HAP-1 (cell line): ENCODE data around the gene NOVA1.
"Not testable (repeated sequence)": the region's sequence is repeated elsewhere in the genome, so short reads cannot be mapped to it uniquely, and the experiment has no call there.

Experiments used
- DNase-seq, 2 experiments: peaks; one replicate each; pipeline ENCODE4 v3.0.0-alpha.2; 2016 to 2020; ENCODE audit warnings: low spot score in 2 of 2
- H3K27me3 ChIP-seq: fragments of 250-450 bp; sonication (Bioruptor Pico); 2 replicates; pipeline ENCODE4 v1.5.1; 2020; ENCODE audit warnings: low read depth, mild to moderate bottlenecking, moderate library complexity
- H3K36me3 ChIP-seq: fragments of 250-450 bp; sonication (Bioruptor Pico); replicated peaks from 2 replicates; pipeline ENCODE4 v1.5.1; 2020; ENCODE audit warnings: mild to moderate bottlenecking
- H3K4me1 ChIP-seq: fragments of 250-450 bp; sonication (Bioruptor Pico); 2 replicates; pipeline ENCODE4 v1.5.1; 2020; ENCODE audit warnings: mild to moderate bottlenecking
- H3K4me3 ChIP-seq: fragments of 250-450 bp; sonication (Bioruptor Pico); 2 replicates; pipeline ENCODE4 v1.5.1; 2020; ENCODE audit warnings: mild to moderate bottlenecking, moderate library complexity
- H3K9me3 ChIP-seq: fragments of 250-450 bp; sonication (Bioruptor Pico); 2 replicates; pipeline ENCODE4 v1.5.1; 2020; ENCODE audit warnings: mild to moderate bottlenecking, moderate library complexity
- in situ Hi-C: fragments of 300-500 bp; cut with MboI; formaldehyde crosslinking; loops from 3 replicates; pipeline ENCODE4 v1.14.3; 2020; ENCODE audit warnings: low sequenced_read_pairs, inconsistent platforms, mixed read lengths

NOVA1 gene, protein sequence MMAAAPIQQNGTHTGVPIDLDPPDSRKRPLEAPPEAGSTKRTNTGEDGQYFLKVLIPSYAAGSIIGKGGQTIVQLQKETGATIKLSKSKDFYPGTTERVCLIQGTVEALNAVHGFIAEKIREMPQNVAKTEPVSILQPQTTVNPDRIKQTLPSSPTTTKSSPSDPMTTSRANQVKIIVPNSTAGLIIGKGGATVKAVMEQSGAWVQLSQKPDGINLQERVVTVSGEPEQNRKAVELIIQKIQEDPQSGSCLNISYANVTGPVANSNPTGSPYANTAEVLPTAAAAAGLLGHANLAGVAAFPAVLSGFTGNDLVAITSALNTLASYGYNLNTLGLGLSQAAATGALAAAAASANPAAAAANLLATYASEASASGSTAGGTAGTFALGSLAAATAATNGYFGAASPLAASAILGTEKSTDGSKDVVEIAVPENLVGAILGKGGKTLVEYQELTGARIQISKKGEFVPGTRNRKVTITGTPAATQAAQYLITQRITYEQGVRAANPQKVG

DNA sequence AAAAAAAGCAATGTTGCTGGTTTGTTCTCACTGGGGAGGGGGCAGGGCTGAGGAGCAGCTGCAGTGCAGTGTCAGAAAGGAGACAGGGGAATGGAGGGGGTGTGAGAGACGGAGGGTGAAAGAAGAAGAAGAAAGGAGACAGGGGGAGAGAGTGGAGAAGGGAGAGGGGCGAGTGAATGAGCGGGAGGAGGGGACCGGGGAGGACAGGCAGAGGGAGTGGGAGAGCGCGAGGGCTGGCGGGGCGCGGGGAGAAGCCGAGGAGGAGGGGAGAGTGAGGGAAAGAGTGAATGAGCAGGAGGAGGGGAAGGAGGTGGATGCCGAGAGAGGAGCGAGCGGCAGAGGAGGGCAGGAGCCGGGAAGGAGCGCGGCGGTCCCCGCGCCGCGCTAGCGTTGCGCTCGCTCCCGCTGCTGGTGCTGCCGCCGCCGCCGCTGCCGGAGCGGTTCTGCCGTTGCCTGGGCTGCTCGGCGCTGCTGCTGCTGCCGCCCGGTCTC is at the start of gene NOVA1:
Gene NOVA1, minus strand, starts transcription at position 445 of the 492 bp plus-strand sequence. CDS start 597 bp downstream, outside the sequence.
- in situ Hi-C loops, result loop anchor here (25.0 kb wide), 1 partner anchor 90 kb away; no protein-coding TSS in a partner anchor
- Histone ChIP-seq H3K4me1 (peaks cover 24% of the 10 kb centered on the region), H3K4me3 (peak within 1 kb of the TSS; percentile 69), H3K9me3 (no peaks in the 10 kb centered on the region), H3K27me3 (no peaks in the 10 kb centered on the region), H3K36me3 (no peaks in the 10 kb centered on the region)
- peak in 1 of 2 experiments; percentile 73 for DNase-seq

DNA sequence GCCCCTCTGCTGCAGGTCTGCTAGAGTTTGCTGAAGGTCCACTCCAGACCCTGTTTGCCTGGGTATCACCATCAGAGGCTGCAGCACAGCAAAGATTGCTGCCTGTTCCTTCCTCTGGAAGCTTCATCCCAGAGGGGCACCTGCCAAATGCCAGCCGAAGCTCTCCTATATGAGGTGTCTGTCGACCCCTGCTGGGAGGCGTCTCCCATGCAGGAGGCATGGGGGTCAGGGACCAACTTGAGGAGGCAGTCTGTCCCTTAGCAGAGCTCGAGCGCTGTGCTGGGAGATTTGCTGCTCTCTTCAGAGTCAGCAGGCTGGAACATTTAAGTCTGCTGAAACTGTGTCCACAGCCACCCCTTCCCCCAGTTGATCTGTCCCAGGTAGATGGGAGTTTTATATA is 47.2 kb upstream of the NOVA1 start:
- H3K9me3 ChIP-seq, H3K27me3 ChIP-seq, in situ Hi-C loops, H3K36me3 ChIP-seq, H3K4me3 ChIP-seq, H3K4me1 ChIP-seq: not testable (repeated sequence)
- DNase-seq, result peak in 1 of 2 experiments; percentile 32

DNA sequence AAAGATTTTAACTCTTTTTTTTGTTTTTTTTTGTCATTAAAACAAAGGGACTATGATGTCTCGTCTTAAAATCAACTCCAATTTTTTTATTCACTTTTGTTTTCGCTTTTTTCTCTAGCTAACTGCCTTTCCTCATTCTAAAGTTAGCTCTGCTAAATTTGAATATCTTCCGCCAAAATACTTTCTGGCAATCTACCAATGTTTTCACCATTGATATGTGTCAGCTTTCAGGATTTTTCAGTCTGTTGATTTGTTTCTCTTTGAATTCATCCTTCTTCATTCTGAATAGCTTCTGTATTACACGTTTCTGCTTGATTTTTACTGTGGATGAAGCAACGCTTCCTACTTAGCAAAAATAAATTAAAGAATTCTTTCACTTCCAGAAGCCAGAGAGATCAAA is 38.7 kb upstream of the NOVA1 start:
- H3K36me3 ChIP-seq, result no peaks in the 10 kb centered on the region
- in situ Hi-C loops, result no loop called here

DNA sequence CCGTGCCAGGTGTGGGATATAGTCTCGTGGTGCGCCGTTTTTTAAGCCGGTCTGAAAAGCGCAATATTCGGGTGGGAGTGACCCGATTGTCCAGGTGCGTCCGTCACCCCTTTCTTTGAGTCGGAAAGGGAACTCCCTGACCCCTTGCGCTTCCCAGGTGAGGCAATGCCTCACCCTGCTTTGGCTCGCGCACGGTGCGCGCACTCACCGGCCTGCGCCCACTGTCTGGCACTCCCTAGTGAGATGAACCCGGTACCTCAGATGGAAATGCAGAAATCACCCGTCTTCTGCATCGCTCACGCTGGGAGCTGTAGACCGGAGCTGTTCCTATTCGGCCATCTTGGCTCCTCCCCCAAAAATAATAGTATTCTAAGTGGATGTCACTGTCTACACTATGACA is 37.1 kb upstream of the NOVA1 start:
- in situ Hi-C loops, DNase-seq, H3K9me3 ChIP-seq, H3K4me1 ChIP-seq, H3K36me3 ChIP-seq, H3K27me3 ChIP-seq, H3K4me3 ChIP-seq: not testable (repeated sequence)

More for the DNA sequence above, 38.7 kb upstream of the NOVA1 start:
- no peak overlapping the region for H3K4me3 ChIP-seq
- H3K4me1 ChIP-seq, result peaks cover 6% of the 10 kb centered on the region
- H3K9me3 ChIP-seq, result no peaks in the 10 kb centered on the region
- H3K27me3 ChIP-seq, result no peaks in the 10 kb centered on the region
- no peak for DNase-seq

DNA sequence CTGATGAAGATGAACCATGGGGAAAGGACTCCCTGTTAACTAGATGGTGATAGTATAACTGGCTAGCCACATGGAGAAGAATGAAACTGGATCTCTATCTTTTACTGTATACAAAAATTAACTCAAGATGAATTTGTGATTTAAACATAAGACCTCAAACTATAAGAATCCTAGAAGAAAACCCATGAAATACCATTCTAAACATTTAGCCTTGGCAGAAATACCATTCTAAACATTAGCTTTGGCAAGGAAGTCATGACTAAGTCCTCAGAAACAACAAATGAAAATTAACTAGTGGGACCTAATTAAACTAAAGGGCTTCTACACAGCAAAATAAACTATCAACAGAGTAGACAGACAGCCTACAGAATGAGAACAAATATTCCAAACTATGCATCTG is 28.4 kb upstream of the NOVA1 start:
- Histone ChIP-seq H3K36me3 (no peaks in the 10 kb centered on the region), H3K4me3 (no peak overlapping the region), H3K9me3 (no peaks in the 10 kb centered on the region), H3K4me1 (peaks cover 17% of the 10 kb centered on the region), H3K27me3 (no peaks in the 10 kb centered on the region)
- in situ Hi-C loops, result no loop called here
- no peak for DNase-seq

DNA sequence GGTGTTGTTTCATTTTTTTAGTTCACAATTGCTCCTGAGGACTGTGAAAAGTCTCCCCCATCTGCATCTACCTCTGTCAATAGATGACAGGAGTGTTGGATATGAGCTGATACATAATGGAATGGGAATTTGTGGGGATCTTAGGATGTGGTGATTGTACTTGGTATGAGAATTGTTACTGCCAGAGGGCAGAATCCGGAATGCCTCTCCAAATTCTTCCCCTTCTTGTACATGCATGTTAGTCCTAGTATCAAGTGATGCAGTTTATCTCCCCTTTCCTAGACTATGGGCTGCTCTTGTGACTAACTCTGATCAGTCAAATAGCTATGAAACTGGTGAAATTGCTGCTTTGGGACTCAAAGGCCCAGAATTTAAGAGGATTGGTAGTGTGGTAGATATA is 24.8 kb upstream of the NOVA1 start:
- Histone ChIP-seq H3K36me3 (no peaks in the 10 kb centered on the region), H3K27me3 (no peaks in the 10 kb centered on the region), H3K4me1 (peaks cover 22% of the 10 kb centered on the region), H3K4me3 (no peak overlapping the region), H3K9me3 (no peaks in the 10 kb centered on the region)
- in situ Hi-C loops, result no loop called here
- DNase-seq, result no peak

DNA sequence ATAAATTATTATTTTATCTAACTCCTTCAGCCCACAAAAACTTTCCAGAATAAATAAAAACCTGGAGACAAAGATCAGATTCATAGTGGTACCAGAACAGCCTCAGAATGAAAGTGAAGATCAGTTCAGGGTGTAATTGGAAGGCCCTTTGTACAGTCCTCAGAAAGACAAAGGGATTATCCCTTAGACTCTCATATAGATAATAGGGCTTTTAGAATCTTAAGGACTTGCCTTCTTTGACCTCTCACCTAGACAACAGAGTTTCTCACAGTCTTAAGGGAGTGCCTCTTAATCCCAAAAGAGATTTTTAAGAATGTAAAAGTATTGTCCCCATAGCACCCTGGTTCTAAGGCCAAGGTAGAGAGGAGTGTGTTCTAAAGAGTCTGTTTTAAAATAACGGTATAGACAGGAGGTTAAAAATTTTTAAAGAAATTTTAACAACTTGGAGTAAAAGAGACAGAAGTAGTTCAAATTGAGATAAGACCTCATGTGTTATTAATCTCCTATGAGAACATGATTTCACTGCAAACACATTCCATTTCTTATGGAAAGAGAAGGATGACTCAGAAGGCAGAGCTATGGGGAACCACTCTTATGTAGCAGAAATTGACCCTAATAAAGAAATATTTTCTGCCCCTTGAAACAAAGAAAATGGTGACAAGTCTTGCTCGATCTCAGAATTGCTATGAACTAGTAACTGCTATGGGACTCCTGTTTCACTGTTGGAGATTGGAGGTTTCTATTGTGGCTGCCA is 24.2 kb upstream of the NOVA1 start:
- DNase-seq, result peak; percentile 15 to 99
- Histone ChIP-seq H3K4me3 (no peak overlapping the region), H3K36me3 (no peaks in the 10 kb centered on the region), H3K27me3 (no peaks in the 10 kb centered on the region), H3K4me1 (peaks cover 22% of the 10 kb centered on the region), H3K9me3 (no peaks in the 10 kb centered on the region)
- in situ Hi-C loops, result no loop called here

DNA sequence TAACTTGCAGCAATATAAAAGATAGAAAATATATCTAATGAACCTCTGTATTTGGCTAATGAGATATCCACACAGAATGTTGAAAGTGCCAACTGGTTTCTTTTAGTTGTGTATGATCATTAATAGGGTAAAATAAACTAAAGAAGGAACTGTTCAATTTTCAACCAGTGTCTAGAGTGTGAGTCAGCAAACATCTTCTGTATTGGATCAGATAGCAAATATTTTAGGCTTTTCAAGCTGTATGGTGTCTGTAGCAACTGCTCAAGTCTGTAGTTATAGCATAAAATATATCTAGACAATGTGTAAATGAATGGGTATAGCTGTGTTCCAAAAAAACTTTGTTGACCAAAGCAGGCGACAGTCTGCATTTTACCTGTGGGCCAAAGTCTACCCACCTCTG is 23.5 kb upstream of the NOVA1 start:
- no peaks in the 10 kb centered on the region for H3K9me3 ChIP-seq
- H3K4me1 ChIP-seq, result peaks cover 22% of the 10 kb centered on the region
- no peaks in the 10 kb centered on the region for H3K27me3 ChIP-seq
- in situ Hi-C loops, result no loop called here
- H3K36me3 ChIP-seq, result no peaks in the 10 kb centered on the region
- no peak overlapping the region for H3K4me3 ChIP-seq
- no peak for DNase-seq

DNA sequence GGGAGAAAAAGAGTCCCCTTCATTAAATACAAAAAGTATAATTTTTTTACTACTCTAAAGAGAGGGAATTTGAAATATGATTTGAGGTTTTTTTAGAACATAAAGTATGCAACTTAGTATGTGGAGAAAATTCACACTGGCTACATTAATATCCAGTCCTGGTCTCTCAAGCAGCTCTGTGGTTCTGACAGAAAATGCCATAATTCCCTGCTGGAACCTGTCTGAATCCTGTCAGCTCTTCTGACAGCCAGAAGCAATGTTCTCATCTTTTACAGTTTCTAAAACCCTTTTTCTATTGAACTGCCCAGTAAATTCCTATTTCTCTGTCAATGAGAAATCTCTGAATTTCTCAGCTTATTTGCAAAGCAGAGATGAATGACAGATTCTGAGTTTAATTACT is 13.4 kb upstream of the NOVA1 start:
- DNase-seq, result no peak
- in situ Hi-C loops, result no loop called here
- Histone ChIP-seq H3K27me3 (no peaks in the 10 kb centered on the region), H3K4me3 (no peak overlapping the region), H3K36me3 (no peaks in the 10 kb centered on the region), H3K4me1 (no peaks in the 10 kb centered on the region), H3K9me3 (no peaks in the 10 kb centered on the region; the same call in 1 of the 2 replicates)

DNA sequence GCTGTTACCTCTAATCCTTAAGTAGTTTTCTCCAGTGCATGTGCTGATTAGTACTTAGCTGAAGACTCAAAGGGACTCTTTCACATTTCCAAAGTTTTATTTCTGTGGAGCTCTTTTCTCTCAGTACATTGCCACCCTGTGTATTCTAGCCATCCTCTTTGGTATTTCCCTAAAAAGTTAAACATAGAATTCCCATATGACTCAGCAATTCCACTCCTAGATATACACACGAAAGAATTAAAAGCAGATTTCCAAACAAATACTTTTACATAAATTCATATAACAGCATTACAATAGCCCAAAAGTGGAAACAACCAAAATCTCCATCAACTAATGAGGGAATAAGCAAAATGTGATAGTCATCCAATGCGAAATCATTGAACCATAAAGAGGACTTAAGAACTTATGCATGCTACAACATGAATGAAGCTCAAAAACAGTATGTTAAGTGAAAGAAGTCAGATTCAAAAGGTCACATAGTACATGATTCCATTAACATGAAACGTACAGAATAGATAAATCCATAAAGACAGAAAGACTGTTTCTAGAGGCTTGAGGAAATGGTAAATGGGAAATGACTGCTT is 9.0 kb upstream of the NOVA1 start:
- in situ Hi-C loops, result no loop called here
- H3K9me3 ChIP-seq, result no peaks in the 10 kb centered on the region
- H3K4me1 ChIP-seq, result no peaks in the 10 kb centered on the region
- no peak for DNase-seq
- H3K27me3 ChIP-seq, result no peaks in the 10 kb centered on the region
- H3K4me3 ChIP-seq, result no peak overlapping the region
- no peaks in the 10 kb centered on the region for H3K36me3 ChIP-seq

DNA sequence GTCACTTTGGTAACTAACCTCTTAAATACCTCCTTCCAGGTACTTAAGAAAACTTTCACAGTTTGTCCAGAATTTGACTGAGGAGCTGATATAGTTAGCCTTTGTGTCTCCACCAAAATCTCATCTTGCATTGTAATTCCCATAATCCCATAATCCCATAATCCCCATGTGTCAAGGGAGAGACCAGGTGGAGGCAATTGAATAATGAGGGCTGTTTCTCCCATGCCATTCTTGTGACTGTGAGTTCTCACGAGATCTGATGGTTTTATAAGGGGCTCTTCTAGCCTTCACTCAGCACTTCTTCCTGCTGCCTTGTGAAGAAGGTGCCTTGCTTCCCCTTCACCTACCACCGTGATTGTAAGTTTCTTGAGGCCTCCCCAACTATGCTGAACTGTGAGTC is 7.8 kb upstream of the NOVA1 start:
- Histone ChIP-seq H3K4me3 (no peak overlapping the region), H3K4me1 (no peaks in the 10 kb centered on the region), H3K27me3 (no peaks in the 10 kb centered on the region), H3K36me3 (no peaks in the 10 kb centered on the region), H3K9me3 (no peaks in the 10 kb centered on the region)
- peak; percentile 18 to 41 for DNase-seq
- in situ Hi-C loops, result no loop called here

DNA sequence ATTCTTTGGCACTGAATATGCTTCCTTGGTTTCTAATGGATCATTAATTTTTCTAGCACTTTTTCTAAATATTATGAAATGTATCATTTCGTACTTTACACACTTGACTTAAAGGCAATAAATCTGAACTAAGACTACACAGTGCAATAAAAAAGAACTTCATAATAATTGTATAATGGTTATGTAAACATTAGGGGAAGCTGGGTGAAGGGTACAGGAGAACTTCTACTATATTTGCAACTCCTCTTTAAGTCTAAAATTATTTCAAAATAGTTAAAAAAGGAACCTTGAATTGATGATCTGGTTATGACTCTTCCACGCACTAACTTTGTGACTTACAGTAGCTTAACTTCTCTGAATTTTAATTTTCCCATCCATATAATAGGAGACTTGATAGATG is 5.1 kb upstream of the NOVA1 start:
- Histone ChIP-seq H3K9me3 (no peaks in the 10 kb centered on the region), H3K4me3 (no peak overlapping the region), H3K4me1 (peaks cover 6% of the 10 kb centered on the region), H3K36me3 (no peaks in the 10 kb centered on the region), H3K27me3 (no peaks in the 10 kb centered on the region)
- in situ Hi-C loops, result no loop called here
- DNase-seq, result no peak

DNA sequence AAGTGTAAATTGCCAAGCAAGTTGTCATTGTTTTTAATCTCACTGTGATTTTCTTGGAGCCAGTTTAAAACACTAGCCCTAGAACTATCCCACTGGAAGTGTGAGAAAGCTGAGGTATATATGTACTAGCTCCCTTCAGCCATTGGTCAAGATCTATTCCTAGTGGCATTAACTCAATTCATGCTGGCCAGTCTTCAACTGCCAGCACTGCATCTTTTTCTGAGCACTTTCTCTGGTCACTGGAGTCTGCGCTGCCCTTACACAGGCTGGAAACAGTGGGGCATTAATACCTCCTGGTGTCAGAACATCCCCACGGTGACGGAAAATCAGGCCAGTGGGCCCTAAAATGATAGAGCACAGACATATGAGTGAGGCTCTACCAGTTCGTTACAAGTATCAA is 4.0 kb upstream of the NOVA1 start:
- DNase-seq, result no peak
- peaks cover 6% of the 10 kb centered on the region for H3K4me1 ChIP-seq
- H3K9me3 ChIP-seq, result no peaks in the 10 kb centered on the region
- no peaks in the 10 kb centered on the region for H3K27me3 ChIP-seq
- in situ Hi-C loops, result no loop called here
- no peak overlapping the region for H3K4me3 ChIP-seq
- H3K36me3 ChIP-seq, result no peaks in the 10 kb centered on the region
